GM21825 (cell line): ENCODE data around the gene PTK6.

ENCODE experiments used
- ATAC-seq: cut with Tn5 transposase; IDR thresholded peaks from one replicate; pipeline ENCODE4 v1.9.1; 2021; ENCODE audit warnings: mild to moderate bottlenecking, moderate library complexity; ENCODE audit not compliant: unreplicated experiment

Gene PTK6

GRCh38 chr20:63497138-63497945 lies 39.8 kb downstream of the PTK6 start:
- ATAC-seq = no peak

GRCh38 chr20:63496596-63497120 lies 40.5 kb downstream of the PTK6 start:
- no peak for ATAC-seq

- no peak for ATAC-seq
Measured at GRCh38 chr20:63495741-63496595, 41.2 kb downstream of the PTK6 start.

GRCh38 chr20:63495167-63495720 lies 41.9 kb downstream of the PTK6 start:
- ATAC-seq = no peak

- no peak for ATAC-seq
Measured at GRCh38 chr20:63494420-63495166, 42.6 kb downstream of the PTK6 start.

GRCh38 chr20:63494084-63494419 lies 43.1 kb downstream of the PTK6 start:
- no peak for ATAC-seq

GRCh38 chr20:63493563-63494020 lies 43.6 kb downstream of the PTK6 start:
- no peak for ATAC-seq

- no peak for ATAC-seq
Measured at GRCh38 chr20:63492982-63493381, 44.2 kb downstream of the PTK6 start.

- no peak for ATAC-seq
Measured at GRCh38 chr20:63492518-63492917, 44.7 kb downstream of the PTK6 start.

GRCh38 chr20:63491635-63492230 lies 45.4 kb downstream of the PTK6 start:
- no peak for ATAC-seq

- ATAC-seq = no peak
Measured at GRCh38 chr20:63491078-63491477, 46.1 kb downstream of the PTK6 start.

GRCh38 chr20:63490416-63490815 lies 46.8 kb downstream of the PTK6 start:
- no peak for ATAC-seq

GRCh38 chr20:63488315-63489251 lies 48.6 kb downstream of the PTK6 start:
- no peak for ATAC-seq

- no peak for ATAC-seq
Measured at GRCh38 chr20:63487781-63488241, 49.4 kb downstream of the PTK6 start.

- ATAC-seq = no peak
Measured at GRCh38 chr20:63487116-63487764, 49.9 kb downstream of the PTK6 start.

GRCh38 chr20:63486300-63486855 lies 50.8 kb downstream of the PTK6 start:
- ATAC-seq = no peak

GRCh38 chr20:63484651-63485403 lies 52.3 kb downstream of the PTK6 start:
- ATAC-seq = no peak

- ATAC-seq = no peak
Measured at GRCh38 chr20:63484236-63484635, 52.9 kb downstream of the PTK6 start.
